GM21423 (cell line): ENCODE data around the gene ADM2.
"Not testable (repeated sequence)": the region's sequence is repeated elsewhere in the genome, so short reads cannot be mapped to it uniquely, and the experiment has no call there.

ENCODE experiments used
- ATAC-seq: cut with Tn5 transposase; IDR thresholded peaks from one replicate; pipeline ENCODE4 v1.9.1; 2021; ENCODE audit warnings: mild to moderate bottlenecking, moderate library complexity; ENCODE audit not compliant: unreplicated experiment

ADM2 gene, protein sequence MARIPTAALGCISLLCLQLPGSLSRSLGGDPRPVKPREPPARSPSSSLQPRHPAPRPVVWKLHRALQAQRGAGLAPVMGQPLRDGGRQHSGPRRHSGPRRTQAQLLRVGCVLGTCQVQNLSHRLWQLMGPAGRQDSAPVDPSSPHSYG

DNA sequence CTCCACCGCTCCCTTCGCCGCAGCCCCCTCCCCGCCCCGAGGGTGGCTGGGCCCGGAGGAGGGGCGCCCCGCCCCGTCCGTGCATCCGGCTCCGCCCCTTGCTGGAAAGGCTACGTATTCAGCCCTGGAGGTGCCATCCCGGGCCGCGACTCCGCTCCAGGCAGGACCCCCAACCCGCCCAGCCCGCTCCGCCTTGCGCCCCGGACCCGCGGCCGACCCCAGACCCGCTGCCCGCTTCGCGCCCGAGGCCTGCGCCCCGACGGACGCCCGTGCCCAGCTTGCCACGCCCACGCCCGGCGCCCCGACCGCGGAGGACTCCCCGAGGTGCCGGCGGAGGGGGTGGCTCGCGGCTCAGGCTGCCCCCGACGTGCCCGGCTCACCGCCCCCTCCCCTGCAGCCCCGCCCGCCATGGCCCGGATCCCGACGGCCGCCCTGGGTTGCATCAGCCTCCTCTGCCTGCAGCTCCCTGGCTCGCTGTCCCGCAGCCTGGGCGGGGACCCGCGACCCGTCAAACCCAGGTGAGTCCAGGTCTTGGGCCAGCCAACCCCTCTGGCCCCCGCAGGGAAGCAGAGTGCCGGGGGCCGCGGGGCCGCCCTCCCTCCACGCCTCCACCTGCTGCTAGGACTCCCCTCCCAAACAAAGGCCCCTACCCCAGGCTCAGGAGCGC, at the start of gene ADM2:
ADM2 (plus strand) TSS at position 104 of the 667 bp plus-strand sequence; CDS start at position 409, 305 bp downstream.
- ATAC-seq = no peak

DNA sequence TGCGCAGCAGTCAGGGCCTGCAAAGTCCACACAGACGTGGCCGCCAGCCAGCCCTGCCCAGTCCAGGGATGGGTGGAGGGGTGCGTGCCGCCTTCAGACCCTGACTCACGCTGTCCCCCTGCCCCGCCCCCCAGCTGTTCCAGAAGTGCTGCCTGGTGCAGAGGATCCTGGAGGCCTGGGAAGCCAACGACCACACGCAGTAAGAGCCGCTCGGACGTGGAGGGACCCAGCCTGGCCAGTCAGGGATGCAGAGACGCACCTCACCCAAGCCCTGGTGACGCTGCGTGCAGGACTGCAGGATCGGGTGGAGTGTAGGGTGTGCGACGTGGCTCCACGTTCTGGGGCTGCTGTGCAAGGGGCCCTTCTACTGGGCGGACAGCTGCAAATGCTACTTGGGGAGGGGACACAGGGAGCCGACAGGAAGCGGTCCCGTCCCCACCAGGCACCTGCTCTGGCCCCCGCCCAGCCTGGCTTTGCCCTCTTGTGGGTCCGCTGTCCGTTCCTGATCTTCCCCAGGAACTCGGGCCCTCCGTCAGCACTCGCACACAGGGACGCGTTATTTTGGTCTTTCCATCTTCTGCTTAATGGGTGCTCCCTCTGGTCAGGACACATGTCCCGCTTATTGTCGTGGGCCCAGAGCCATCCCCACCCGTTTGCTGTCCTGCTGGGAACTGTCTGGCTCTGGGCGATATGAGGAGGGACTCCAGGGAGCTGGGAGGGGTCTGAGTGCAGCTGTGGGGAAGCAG, 49.0 kb upstream of the ADM2 start:
- ATAC-seq = no peak

DNA sequence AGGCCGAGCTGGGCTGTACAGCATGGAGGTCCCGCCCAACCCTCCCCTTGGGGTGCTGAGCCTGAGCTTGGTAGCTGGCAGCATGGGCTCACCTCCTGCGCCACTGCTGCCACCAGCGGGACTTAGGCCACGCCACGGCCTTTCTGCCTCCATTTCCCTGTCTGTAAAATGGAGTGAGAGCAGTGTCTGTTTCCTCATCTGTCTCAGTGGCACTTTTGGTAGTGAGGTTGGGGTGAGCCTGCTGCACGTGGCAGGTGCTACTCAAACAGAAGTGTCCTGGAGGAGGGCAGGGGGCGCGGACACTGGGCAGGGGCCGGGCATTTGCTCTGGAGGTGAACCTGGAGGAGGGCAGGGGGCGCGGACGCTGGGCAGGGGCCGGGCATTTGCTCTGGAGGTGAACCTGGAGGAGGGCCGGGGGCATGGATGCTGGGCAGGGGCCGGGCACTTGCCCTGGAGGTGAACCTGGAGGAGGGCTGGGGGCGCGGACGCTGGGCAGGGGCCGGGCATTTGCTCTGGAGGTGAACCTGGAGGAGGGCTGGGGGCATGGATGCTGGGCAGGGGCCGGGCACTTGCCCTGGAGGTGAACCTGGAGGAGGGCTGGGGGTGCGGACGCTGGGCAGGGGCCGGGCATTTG, 48.3 kb upstream of the ADM2 start:
- not testable (repeated sequence) for ATAC-seq

DNA sequence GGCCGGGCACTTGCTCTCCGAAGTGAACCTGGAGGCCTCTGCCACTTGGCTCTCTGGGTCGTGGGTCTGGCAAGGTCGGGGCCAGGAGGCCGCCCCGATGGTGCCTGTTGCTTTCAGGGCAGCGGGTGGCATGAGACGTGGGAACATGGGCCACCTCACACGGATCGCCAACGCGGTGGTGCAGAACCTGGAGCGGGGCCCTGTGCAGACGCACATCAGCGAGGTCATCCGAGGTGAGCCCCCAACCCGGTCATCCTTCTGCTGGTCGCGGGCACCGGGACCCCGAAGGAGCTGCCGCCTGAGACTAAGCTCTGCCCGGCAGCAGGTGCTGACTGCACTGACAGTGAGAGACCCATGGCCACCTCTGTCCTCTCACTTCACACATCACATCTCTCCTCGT, 46.5 kb upstream of the ADM2 start:
- no peak for ATAC-seq

DNA sequence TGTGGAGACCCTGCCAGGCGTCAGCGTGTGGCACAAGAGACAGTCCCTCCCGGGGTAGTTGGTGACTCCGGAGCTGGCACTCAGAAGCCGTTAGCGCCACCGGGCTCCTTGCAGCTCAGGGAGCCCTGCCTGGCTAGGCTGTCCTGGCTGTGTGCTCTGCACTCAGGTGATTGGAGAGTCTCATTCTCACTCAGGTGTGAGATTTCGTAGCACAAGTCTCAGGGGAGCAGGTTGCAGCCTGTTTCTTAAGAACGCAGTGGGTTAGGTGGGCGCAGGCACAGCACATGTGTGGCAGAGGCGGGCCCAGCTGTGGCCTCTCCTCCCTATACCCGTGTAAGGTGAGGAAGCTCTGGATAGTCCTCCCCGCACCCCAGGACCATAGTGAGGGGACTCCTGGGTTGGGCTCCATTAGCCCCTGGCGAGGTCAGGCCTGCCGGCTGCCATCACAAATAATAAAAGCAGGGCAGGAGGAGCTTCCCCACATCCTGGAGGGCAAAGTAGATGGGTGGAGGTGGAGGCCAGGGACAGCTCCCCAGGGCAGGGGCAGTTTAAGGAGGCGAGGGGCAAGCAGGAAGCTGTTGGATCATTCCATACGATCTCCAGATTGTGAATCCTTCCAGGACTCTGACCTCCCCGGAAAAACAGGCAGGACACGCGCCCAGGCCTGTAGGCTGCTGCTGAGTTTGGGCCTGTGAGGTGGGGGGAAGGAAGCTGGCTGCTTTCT, 45.9 kb upstream of the ADM2 start:
- no peak for ATAC-seq

DNA sequence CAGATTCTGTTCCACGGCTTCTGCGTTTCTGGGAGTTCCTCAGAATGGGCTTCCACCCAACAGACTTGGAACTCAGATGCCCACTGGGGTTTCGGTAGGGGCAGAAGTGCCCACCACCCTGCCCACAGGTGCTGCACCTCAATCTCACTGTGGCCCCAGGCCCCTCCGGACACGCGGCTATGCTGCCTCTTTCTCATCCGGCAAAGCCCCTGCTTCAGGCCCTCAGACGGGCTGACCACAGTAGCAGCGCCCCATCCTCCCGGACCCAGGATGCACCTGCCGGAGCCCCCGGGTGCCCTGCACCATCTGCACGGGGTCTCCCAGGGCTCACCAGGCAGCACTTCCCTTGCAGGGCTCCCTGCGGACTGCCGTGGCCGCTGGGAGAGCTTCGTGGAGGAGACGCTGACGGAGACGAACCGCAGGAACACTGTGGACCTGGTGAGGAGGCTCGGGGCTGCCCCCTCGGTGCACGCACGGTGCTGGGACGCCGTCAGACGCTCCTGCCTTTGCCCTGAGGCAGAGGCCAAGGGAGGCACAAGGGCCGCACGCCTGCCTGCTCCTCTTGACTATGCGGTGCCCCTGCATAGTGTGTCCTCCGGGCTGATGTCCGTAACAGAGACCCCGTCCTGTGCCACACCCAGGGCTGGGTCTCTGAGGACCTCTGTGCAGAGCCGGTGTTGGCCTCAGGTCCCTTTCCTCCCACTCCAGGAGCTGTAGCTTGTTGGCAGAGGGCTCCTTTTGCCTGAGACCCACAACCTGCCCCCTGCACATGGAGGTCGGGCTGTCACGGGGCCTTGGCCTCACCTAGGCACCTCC, 45.1 kb upstream of the ADM2 start:
- no peak for ATAC-seq

DNA sequence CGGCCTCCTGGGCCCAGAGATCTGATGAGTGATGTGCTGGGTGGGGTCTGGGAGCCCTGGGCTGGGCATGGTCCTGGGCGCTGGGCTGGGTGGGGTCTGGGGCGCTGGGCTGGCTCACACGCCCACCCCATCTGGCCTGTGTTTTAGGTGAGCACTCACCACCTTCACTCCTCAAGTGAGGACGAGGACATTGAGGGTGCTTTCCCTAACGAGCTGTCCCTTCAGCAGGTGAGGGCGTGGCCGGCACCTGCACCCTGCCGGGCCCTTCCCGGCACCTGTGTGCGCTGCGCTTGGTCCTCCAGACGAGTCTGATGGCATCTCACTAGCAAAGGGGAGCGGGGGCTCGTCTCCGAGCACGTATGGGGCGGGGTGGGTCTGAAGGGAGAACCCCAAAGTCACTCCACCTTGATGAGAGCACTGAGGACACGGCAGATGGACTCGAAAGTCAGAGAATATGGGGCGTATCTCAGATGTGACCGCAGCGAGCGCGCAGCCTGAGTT, 44.5 kb upstream of the ADM2 start:
- no peak for ATAC-seq

DNA sequence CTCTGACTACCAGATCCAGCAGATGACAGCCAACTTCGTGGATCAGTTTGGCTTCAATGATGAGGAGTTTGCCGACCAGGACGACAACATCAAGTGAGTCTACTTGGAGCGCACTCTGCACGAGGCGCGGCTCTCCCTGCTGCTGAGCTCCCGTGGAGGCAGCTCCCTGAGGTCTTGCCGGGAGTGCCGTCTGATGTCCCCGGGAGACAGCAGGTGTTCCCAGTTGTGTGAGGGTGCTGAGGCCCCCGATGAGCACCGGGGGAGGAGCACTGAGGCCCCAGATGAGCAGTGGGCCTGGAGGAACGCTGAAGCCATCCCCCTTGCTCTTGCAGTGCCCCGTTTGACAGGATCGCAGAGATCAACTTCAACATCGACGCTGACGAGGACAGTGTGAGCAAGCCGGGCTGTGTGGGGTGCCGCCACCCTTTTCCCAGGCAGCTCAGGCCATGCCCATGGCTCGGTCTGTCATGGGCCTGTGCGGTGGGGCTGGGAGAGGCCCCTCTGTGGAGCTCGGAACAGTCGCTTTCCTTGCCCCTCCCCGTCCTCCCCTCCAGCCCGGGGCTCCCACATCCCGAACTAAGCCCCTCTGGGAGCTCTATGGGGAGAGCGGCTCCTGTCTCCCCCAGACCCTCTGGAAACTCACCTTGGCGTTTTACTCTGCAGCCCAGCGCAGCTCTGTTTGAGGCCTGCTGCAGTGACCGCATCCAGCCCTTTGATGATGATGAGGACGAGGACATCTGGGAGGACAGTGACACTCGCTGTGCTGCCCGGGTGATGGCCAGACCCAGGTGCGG, 43.6 kb upstream of the ADM2 start:
- ATAC-seq = no peak

DNA sequence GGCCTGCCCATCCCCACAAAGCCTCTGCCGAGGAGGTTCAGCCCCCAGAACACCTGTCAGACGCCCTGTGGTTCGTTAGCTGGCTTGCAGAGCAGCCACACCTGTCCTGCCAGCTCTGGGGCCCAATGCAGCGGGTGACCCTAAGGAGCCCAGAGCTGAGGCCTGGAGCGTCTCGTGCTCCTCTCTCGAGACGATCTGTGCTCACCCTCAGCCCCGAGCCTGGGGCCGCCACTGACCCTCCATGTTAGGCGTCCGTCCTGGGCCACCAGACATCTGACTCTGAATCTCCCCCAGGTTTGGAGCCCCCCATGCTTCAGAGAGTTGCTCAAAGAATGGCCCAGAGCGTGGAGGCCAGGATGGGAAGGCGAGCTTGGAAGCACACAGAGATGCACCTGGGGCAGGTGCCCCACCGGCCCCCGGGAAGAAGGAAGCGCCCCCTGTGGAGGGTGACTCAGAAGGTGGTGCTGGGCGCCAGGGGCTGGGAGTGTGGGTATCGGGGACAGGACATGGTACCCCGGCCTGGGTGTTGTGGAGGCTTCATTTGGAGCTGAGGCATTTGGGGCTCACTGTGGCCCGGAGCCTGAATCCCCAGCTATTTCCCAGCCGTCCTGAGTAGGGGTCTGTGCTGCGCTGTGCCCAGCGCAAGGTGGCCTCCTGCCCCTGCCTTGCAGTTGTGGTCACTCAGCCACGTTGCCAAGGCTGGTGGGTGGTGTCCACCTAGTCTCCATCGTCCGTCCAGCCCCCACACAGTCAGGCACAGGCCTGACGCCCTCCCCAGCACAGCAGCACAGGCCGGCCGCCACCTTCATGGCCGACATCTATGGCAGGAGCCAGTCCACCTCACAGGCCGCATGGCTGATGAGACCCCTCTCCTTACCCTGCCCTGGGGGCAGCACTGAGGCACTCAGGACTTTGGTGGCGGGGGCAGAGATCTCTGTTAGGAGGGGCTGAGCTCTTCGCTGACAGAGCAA, 42.8 kb upstream of the ADM2 start:
- ATAC-seq = no peak

DNA sequence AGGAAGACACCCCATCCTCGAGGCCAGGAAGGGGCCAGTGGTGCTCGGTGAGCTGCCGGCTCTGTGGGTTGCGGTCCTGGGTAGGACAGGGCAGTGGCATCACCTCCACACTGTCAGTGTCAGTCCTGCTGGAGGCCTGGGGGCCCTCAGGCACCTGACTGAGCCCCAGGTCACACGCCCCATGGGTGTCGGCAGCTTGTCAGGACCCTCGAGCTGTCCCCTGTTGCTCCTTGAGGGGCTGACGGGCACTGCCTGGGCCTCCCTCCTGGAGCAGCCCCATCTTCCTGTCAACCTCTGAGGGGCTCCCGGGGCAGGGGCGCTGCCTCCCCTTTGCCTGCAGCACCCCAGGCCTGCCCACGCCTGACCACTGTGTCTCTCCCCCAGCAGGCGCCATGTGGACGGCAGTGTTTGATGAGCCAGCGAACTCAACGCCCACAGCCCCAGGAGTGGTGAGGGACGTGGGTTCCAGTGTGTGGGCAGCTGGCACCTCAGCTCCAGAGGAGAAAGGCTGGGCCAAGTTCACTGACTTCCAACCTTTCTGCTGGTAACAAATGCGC, 42.0 kb upstream of the ADM2 start:
- ATAC-seq = no peak

DNA sequence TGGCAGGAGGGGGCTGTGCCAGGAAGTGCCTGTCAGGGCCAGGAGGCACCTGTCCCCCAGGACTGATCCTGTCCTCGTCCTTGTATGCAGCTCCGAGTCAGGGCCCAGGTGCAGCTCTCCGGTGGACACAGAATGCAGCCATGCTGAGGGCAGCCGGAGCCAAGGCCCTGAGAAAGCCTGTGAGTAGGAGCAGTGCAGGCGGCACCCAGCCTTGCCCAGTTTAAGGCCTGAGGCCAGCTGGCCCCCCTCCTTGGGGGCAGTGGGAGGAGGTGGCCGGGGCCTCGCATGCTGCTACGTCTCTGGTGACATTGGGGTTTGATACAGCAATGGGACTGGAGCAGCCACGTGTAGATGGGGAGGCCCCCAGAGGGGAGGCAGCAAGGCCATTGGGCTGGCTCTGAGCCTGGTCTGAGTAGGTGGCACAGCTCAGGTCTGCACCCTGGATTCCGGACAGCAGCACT, 41.4 kb upstream of the ADM2 start:
- no peak for ATAC-seq

DNA sequence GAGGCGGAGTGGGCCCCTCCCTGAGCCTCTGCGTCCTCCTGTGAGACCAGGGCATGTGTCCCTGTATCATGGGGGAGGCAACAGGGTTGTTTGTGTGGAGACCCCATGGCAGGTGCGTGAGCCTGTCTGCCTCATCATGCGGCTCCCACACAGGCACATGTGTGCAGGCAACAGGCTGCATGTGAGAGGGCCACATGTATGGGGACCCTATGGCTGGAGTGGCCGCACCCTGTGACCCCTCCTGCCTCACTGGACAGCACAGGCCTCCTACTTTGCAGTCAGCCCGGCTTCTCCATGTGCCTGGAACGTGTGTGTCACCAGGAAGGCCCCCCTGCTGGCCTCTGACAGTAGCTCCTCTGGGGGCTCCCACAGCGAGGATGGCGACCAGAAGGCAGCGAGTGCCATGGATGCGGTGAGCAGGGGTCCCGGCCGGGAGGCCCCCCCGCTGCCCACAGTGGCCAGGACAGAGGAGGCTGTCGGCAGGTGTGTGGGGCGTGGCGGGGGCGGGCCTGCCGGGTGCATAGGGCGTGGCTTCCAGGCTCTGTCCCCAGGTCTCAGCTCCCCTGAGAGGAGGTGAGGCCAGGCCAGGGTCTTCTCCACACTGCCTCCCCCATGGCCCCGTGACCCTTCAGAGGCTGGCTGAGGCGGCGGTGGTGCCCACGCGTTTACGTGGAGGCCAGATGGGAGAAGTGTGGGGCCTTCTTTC, 40.6 kb upstream of the ADM2 start:
- no peak for ATAC-seq

DNA sequence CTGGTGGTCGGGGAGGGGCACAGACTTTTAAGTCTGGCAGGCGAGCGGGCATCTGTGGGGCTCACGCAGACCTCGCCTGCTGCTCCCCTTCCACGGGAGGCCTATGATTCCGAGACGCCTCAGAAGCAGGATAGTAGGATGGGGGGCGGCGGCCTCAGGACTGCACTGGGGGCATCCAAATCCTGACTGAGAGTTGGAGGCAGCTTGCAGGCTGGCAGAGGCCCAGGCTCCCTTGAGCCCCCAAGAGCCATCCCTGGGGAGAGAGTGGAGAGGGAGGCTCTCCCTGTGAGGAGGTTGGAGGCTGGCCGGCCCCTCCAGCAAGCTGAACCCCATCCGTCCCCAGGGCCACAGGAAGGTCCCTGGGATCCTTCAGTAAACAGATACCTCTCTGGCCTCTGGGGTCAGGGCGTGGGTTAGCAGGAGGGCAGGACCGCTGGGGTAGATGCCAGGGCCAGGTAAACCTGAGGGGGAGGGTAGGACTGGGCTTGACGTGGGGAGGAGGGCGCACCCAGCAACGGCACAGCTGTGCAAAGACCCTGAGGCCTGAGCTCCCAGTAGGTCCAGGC, 39.8 kb upstream of the ADM2 start:
- no peak for ATAC-seq

DNA sequence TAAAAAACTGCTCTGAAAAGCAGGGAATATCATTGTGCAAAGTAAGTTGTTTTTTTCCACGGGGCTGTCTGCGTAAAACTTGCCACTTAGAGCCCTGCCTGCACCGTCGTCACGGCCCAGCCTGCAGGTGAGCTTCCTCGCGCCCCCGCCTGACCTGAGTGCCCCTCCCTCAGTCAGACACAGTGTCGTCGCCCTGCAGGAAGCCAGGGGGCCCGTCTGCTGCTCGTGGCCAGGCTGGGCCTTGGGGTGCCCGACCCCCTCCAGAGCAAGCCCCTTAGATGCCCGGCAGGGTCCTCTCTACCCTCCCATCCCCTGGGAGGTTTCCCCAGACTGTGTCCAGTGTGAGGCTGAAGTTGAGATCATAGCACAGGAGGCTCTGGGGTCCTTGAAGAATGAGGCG, 38.1 kb upstream of the ADM2 start:
- no peak for ATAC-seq

DNA sequence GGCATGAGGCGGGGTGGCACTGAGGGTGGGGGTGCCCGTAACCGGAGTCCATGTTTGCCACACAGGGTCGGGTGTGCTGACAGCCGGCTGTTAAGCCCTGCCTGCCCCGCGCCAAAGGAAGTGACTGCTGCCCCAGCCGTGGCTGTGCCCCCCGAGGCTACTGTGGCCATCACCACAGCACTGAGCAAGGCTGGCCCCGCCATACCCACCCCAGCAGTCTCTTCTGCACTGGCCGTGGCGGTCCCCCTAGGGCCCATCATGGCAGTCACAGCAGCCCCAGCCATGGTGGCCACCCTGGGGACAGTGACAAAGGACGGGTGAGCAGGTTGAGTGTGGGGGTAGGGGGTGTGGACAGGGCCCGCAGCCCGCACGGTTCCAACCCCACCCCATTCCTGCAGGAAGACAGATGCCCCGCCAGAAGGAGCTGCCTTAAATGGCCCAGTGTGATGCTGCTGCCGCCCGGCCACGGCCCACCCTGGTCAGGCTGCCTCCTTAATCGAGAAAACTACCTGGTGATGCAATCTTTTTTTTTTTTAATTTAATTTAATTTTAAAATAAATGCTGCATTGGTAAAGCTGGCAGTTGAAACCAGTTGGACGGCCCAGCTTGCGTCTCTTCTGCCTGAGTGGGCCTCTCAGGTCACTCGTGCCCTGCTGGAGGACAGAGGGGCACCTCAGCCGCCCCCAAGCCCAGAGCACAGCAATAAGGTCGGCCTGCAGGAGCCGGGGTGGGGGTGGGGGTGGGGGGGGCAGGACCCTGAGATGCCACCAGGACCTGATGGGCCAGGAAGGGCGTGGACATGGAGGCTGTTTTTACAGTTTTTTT, 37.3 kb upstream of the ADM2 start:
- ATAC-seq = no peak

DNA sequence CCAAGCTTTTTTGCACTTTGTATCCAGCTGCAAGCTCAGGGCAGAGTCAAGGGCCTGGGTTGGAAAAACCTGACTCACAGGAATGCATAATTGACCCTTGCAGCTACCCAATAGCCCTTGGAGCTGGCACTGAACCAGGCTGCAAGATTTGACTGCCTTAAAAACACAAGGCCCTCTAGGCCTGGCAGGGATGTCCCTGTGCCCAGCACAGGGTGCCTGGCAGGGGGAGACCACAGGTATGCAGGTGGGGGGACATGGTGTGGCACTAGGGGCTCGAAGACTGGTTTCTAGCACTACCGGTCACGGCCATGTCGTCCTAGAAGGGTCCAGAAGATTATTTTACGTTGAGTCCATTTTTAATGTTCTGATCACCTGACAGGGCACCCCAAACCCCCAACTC, 36.7 kb upstream of the ADM2 start:
- ATAC-seq = no peak
